HG03045 (cell line): ENCODE measurements around the gene MYBPC3.
"Not testable (repeated sequence)": the region's sequence is repeated elsewhere in the genome, so short reads cannot be mapped to it uniquely, and the experiment has no call there.

ENCODE experiments used
- ATAC-seq: cut with Tn5 transposase; IDR thresholded peaks from one replicate; pipeline ENCODE4 v1.9.1; 2021; ENCODE audit warnings: mild to moderate bottlenecking, moderate library complexity; ENCODE audit not compliant: unreplicated experiment

Gene MYBPC3

DNA sequence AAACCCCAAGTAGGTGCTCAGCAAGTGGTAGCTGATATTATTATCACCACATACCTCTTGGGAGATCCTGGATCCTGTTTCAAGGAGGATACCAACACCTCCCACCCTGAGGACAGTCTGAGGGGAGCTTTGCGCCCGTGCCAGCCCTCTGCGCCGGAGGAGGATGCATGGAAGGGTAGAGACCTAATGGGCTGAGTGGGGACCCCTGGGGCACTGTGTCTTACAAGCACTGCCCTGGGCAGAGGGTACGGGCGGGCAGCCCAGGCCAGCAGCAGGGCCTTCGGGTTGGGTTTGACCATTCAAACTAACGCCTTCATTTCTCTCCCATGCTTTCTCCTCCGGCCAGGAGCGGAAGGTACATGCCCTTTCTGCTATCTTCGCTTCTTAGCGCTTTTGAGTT, 26.3 kb downstream of the MYBPC3 start:
- ATAC-seq, result no peak

DNA sequence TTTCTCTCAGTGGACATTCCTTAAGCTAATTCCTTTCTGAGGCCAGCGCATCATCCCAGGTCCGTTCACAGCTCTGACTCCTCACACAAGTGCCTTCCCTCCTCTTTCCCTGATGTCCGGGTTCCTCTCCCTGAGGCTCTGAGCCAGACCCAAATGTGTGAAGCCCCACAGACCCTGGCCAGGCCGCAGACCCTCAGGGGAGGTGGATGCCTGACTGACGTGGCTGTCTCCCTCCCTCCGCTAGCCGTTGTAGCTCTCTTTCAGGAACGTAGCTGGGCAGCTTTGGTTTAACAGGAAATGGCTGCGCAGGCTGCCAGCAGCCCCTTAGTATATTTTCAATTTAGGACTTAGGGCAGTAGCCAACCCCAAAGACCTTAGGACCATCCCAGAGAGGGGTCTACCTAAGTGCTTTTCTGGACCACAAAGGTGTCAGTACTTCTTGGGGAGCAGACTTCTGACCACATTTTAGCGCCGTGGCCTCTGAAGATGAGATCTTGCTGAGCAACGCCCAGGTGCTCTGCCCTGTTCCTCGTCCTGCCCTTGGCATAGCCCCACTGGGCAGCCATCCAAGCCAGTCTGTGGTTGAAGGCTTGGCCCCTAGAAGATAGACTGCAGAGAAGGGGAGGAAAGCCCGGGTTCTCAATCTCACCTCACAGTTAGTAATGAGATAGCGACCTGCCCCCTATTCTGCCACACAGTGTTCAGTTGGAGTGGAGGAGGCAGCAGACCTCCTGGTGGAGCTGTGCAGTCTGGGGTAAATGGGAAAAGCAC, 27.0 kb downstream of the MYBPC3 start:
- no peak for ATAC-seq

DNA sequence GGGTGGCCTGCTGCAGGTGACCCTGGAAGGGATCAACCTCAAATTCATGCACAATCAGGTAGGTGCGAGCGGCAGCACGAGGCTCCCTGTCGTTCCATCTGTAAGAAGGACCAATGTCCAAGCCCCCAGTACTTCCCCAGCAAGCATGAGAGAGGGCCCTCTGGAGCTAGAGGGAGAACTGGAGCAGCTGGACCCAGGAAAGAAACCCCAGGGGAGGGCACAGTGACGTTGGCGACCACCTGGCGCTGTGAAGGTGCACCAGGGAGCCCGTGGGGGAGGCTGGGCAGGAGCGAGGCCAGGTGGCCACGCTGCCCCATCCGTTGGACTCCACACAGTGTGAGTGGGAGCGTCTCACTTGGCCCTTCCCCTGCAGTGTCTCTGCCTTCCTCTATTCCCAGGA, 28.0 kb downstream of the MYBPC3 start:
- ATAC-seq, result no peak

- ATAC-seq, result no peak
Measured at GRCh38 chr11:47318166-47318565, 34.3 kb downstream of the MYBPC3 start.

GRCh38 chr11:47317064-47317828, 35.3 kb downstream of the MYBPC3 start:
- no peak for ATAC-seq

GRCh38 chr11:47316501-47316900, 36.0 kb downstream of the MYBPC3 start:
- not testable (repeated sequence) for ATAC-seq

DNA sequence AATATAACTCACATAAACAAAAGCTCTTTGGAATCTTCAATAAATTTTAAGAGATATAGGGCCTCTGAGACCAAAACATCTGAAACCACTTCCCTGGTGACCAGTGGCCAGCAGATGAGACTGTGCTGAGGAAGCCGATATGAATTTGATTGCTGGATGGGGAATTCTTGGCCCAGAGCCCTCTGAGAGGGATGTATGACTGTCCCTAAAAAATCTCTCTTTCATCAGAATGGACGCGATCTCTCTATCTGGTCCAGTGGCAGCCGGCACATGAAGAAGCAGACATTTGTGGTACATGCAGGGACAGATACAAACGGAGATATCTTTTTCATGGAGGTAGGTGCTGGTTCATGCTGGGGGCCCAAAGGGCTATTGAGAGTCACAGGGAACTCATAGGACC, 37.5 kb downstream of the MYBPC3 start:
- no peak for ATAC-seq

DNA sequence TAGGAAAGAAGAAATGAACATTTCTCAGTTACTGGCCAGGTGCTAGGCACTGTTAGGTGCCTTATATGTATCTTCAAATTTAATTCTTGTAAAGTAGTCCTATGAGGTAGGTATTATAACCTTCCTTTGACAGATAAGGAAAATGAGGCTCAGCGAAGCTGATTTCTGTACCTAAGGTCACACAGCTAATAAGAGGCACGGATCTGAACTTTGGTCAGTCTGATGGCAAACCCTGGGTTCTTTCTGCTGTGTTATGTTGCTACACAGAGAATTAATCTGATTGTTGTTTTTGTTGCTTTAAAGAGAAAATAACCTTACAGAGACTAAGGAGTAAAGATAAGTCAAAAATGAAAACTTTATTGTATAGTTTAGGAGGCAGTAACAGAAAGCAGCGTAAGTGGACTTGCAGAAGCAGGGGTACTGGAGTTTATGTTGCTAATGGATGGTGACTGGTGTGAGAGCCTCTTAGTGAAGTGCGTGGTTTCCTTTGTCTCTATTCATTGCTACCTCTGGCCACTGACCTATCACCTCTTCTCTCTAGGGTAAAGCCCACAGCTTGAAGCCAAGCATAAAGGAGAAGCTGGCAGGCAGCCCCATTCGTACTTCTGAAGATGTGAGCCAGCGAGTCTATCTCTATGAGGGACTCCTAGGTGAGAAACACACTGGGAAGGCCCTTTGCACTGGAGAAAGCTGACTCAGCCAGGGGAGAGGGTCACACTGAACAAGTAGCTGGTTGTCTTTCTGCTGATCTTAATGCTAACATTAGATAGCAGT, 44.3 kb downstream of the MYBPC3 start:
- no peak for ATAC-seq

DNA sequence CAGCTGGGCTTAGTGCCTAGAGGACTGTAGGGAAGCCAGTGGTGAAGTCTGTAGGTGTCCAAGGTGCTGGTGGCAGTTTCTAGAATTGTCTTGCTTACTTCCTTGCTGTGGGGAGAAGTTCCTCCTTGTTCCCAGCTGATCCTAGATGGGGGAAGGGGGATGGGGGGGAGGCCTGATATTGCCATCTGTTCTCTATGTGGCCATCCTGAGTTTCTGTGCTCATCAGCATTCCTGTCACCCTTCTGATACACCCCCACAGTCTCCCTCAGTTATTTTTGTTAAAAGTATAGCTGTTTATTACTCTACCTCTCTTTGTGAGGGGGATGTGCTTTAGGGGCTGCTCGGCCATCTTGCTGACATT, 46.0 kb downstream of the MYBPC3 start:
- no peak for ATAC-seq

- no peak for ATAC-seq
Measured at GRCh38 chr11:47305734-47306483, 46.6 kb downstream of the MYBPC3 start.

GRCh38 chr11:47302853-47303252, 49.6 kb downstream of the MYBPC3 start:
- ATAC-seq, result no peak

DNA sequence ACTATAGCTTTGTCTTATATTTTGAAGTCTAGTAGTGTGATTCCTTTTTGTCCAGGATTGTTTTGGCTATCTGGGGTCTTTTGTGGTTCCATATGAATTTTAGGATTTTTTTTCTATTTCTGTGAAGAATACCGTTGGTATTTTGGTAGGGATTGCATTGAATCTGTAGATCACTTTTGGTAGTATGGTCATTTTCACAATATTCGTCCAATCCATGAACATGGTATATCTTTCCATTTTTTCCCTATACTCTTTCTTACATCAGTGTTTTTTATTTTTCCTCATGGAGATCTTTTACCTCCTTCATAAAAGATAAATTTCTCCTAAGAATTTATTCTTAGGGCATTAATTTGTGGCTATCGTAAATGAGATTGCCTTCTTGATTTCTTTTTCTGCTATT, 53.4 kb downstream of the MYBPC3 start:
- ATAC-seq, result no peak

DNA sequence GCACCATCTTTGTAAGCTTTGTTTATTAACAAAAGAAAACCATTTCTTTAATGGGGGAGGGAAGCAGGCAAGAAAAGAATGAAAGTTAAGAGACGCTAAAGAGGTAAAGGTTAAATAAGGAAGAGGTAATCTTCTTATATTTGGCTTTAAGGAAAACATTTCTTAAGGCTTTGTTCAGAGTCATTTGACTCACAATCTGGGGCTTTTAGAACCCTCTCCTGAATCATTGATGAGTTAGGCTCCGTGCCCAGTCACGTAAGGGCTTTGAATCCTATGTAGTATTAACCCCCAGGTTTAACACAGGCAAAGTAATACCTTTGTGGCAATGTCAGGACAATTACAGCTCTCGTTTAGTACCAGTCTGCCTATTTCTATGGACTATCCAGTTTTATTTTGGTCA, 56.5 kb downstream of the MYBPC3 start:
- no peak for ATAC-seq

DNA sequence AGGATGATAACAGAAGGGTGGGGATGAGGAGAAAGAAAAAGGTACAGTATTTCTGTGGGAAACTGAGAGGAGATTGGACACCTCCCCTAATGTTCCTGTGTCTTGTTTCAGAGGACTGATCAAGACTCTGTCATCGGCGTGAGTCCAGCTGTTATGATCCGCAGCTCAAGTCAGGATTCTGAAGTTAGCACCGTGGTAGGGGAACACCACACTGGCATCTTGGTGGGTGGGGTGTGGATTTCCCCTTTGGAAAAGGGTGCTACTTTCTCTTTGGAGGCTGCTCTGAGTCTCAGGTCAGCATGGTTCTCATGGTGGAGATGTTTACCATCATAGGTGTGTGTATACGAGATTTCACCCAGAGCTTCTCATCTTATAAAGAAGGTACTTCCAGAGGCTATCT, 57.1 kb downstream of the MYBPC3 start:
- no peak for ATAC-seq

- no peak for ATAC-seq
Measured at GRCh38 chr11:47289856-47290255, 62.6 kb downstream of the MYBPC3 start.

GRCh38 chr11:47288066-47288465, 64.4 kb downstream of the MYBPC3 start:
- no peak for ATAC-seq

GRCh38 chr11:47285969-47286770, 66.3 kb downstream of the MYBPC3 start:
- no peak for ATAC-seq

DNA sequence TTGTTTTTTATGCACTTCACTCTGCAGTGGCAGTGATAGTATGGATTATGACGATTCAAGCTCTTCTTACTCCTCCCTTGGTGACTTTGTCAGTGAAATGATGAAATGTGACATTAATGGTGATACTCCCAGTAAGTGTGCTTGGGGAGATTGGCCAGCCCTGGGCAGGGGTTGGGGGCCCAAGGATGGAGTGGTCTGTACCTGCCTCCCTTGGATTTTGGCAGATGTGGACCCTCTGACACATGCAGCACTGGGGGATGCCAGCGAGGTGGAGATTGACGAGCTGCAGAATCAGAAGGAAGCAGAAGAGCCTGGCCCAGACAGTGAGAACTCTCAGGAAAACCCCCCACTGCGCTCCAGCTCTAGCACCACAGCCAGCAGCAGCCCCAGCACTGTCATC, 68.4 kb downstream of the MYBPC3 start:
- no peak for ATAC-seq

DNA sequence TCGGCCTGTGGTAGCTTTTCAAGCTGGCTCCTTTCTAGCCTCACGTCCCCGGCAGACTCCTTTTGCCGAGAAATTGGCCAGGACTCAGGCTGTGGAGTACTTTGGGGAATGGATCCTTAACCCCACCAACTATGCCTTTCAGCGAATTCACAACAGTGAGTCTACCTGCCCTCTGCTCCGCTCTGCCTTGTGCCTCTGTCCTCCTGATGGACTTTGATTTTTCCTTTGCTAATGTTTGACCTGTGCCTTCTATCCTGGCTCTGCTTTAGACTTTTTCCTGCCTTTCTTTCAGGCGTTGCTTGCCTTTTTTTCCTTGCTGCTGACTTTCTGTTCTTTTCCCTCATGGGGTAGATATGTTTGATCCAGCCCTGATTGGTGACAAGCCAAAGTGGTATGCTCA, 70.0 kb downstream of the MYBPC3 start:
- ATAC-seq, result no peak
